WTC11 (cell line): ENCODE data around the gene TRAPPC4. TPM values are rescaled to one million over a fixed set of nuclear protein-coding genes. Genes with fewer than 3 reads are reported as not detected.
A peak's percentile ranks its signal among the peaks of the same experiment; 100 is the strongest.

Experiments used
- CREM ChIP-seq: sonication (generic); formaldehyde crosslinking; IDR thresholded peaks from 2 replicates; pipeline ENCODE4 v1.8.1; 2022; ENCODE audit warnings: mild to moderate bottlenecking, missing genetic modification reagents, moderate library complexity
- E2F1 ChIP-seq: sonication (generic); formaldehyde crosslinking; IDR thresholded peaks from 2 replicates; pipeline ENCODE4 v1.8.0; 2022; ENCODE audit warnings: mild to moderate bottlenecking, missing genetic modification reagents
- ETV6 ChIP-seq: sonication (generic); formaldehyde crosslinking; IDR thresholded peaks from 2 replicates; pipeline ENCODE4 v1.8.1; 2022; ENCODE audit warnings: mild to moderate bottlenecking, missing genetic modification reagents
- FOXJ3 ChIP-seq: sonication (generic); formaldehyde crosslinking; IDR thresholded peaks from 2 replicates; pipeline ENCODE4 v1.9.0; 2021; ENCODE audit warnings: missing genetic modification reagents, mild to moderate bottlenecking, borderline replicate concordance
- FOXK1 ChIP-seq: sonication (generic); formaldehyde crosslinking; IDR thresholded peaks from 2 replicates; pipeline ENCODE4 v1.8.0; 2022; ENCODE audit warnings: mild to moderate bottlenecking, moderate library complexity, missing genetic modification reagents
- FOXP1 ChIP-seq: sonication (generic); formaldehyde crosslinking; IDR thresholded peaks from 2 replicates; pipeline ENCODE4 v1.8.0; 2022; ENCODE audit warnings: missing genetic modification reagents, mild to moderate bottlenecking, moderate library complexity, borderline replicate concordance
- JUN ChIP-seq: sonication (generic); formaldehyde crosslinking; IDR thresholded peaks from 2 replicates; pipeline ENCODE4 v1.8.0; 2023; ENCODE audit warnings: mild to moderate bottlenecking, missing genetic modification reagents
- OVOL2 ChIP-seq: fragments of 250-450 bp; sonication (Bioruptor Pico); IDR thresholded peaks from 2 replicates; pipeline ENCODE4 v1.9.0; 2021; ENCODE audit warnings: mild to moderate bottlenecking, borderline replicate concordance
- RELA ChIP-seq: sonication (generic); formaldehyde crosslinking; IDR thresholded peaks from 2 replicates; pipeline ENCODE4 v1.8.1; 2022; ENCODE audit warnings: missing genetic modification reagents, mild to moderate bottlenecking, borderline replicate concordance
- SP1 ChIP-seq: sonication (generic); formaldehyde crosslinking; conservative IDR thresholded peaks from 2 replicates; pipeline ENCODE4 v1.8.1; 2022; ENCODE audit warnings: missing genetic modification reagents
- TP53 ChIP-seq: sonication (generic); formaldehyde crosslinking; IDR thresholded peaks from 2 replicates; pipeline ENCODE4 v1.8.1; 2023; ENCODE audit warnings: mild to moderate bottlenecking, missing genetic modification reagents
- ZMAT4 ChIP-seq: fragments of 250-450 bp; sonication (Bioruptor Pico); IDR thresholded peaks from 2 replicates; pipeline ENCODE4 v1.9.0; 2021; ENCODE audit warnings: mild to moderate bottlenecking
- ZNF219 ChIP-seq: sonication (generic); formaldehyde crosslinking; IDR thresholded peaks from 2 replicates; pipeline ENCODE4 v1.8.0; 2023; ENCODE audit warnings: missing genetic modification reagents, mild to moderate bottlenecking, borderline replicate concordance
- total RNA-seq: library from RNA; stranded (reverse); gene quantifications from 3 replicates; pipeline ENCODE4 v1.2.3, GENCODE V29; 2021
- TF ChIP-seq, protein P1 (sequence below): fragments of 250-450 bp; sonication (Bioruptor Pico); IDR thresholded peaks from 2 replicates; pipeline ENCODE4 v2.1.2; 2022; ENCODE audit warnings: mild to moderate bottlenecking, moderate library complexity
- TF ChIP-seq, protein P2 (sequence below): fragments of 250-450 bp; sonication (Bioruptor Pico); IDR thresholded peaks from 2 replicates; pipeline ENCODE4 v1.8.0; 2021; ENCODE audit warnings: mild to moderate bottlenecking
- TF ChIP-seq, protein P3 (sequence below): sonication (generic); formaldehyde crosslinking; IDR thresholded peaks from 2 replicates; pipeline ENCODE4 v1.8.1; 2023; ENCODE audit warnings: mild to moderate bottlenecking, missing genetic modification reagents, borderline replicate concordance
- TF ChIP-seq, protein P4 (sequence below): fragments of 250-450 bp; sonication (Bioruptor Pico); IDR thresholded peaks from 2 replicates; pipeline ENCODE4 v1.9.0; 2021; ENCODE audit warnings: moderate library complexity, mild to moderate bottlenecking, inconsistent platforms, borderline replicate concordance
- TF ChIP-seq, protein P5 (sequence below): sonication (generic); formaldehyde crosslinking; IDR thresholded peaks from 2 replicates; pipeline ENCODE4 v1.8.1; 2022; ENCODE audit warnings: mild to moderate bottlenecking, moderate library complexity, missing genetic modification reagents
- TF ChIP-seq, protein P6 (sequence below): sonication (generic); formaldehyde crosslinking; IDR thresholded peaks from 2 replicates; pipeline ENCODE4 v1.8.0; 2022; ENCODE audit warnings: mild to moderate bottlenecking, missing genetic modification reagents
- TF ChIP-seq, protein P7 (sequence below): sonication (generic); formaldehyde crosslinking; IDR thresholded peaks from 2 replicates; pipeline ENCODE4 v1.8.0; 2023; ENCODE audit warnings: missing genetic modification reagents, mild to moderate bottlenecking, borderline replicate concordance

TRAPPC4 gene
- total RNA-seq, 1 experiment from 2014 or later = 75.7 TPM

DNA sequence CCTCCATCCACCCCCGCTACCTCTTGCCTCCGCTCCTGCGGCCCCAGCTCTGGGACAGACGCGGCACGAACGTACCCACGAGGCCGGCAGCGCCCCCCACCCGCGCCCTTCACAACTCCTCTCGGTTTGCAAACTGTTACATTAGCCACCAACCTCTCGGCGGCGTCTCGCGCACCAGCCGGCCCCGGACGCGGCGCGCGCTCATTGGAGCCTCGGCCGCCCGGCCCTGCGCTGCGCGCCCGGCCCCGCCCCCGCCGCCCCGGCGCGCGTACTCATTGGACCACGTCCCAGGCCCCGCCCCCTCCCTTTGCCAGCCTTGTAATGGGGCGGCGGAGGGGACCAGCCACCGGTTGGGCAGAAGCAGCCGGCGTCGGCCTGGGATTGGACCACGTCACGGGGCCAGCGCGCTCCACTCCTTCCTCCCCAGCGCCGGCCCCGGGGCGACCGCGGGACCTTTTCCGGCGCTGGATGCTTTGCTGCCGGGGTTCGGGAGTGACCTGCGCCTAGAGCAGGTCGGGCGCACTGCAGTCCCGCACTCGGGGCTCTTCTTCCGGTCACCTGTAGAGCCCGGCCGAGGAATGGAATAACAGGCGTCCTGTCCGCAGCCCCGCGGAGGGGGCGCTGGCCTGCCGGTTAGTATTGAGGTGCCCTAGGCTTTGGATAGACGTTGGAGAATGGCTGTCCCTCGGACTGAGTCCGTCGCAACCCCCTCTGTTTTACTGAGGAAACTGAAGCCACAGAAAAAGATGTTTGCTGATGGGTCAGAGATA is 38.6 kb downstream of the TRAPPC4 start, which contains the start of gene HYOU1 (continued):
- TF ChIP-seq, protein P1, sequence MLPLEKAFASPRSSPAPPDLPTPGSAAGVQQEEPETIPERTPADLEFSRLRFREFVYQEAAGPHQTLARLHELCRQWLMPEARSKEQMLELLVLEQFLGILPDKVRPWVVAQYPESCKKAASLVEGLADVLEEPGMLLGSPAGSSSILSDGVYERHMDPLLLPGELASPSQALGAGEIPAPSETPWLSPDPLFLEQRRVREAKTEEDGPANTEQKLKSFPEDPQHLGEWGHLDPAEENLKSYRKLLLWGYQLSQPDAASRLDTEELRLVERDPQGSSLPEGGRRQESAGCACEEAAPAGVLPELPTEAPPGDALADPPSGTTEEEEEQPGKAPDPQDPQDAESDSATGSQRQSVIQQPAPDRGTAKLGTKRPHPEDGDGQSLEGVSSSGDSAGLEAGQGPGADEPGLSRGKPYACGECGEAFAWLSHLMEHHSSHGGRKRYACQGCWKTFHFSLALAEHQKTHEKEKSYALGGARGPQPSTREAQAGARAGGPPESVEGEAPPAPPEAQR (CRISPR knock-in tag) = no peak
- no peak for TF ChIP-seq E2F1
- TF ChIP-seq ZNF219 (CRISPR knock-in tag) = no peak
- TF ChIP-seq OVOL2 (CRISPR knock-in tag) = no peak
- TF ChIP-seq ZMAT4 (CRISPR knock-in tag) = peak; percentile 28; the same call in 1 of the 2 replicates
- TF ChIP-seq ETV6 = peak; percentile 41; the same call in 1 of the 2 replicates
- 0 out of 2 replicates have a peak, but pooled peaks have one; percentile 35 for TF ChIP-seq CREM (CRISPR knock-in tag)
- peak; percentile 25; the same call in 1 of the 2 replicates for TF ChIP-seq TP53 (CRISPR knock-in tag)
- TF ChIP-seq, protein P2, sequence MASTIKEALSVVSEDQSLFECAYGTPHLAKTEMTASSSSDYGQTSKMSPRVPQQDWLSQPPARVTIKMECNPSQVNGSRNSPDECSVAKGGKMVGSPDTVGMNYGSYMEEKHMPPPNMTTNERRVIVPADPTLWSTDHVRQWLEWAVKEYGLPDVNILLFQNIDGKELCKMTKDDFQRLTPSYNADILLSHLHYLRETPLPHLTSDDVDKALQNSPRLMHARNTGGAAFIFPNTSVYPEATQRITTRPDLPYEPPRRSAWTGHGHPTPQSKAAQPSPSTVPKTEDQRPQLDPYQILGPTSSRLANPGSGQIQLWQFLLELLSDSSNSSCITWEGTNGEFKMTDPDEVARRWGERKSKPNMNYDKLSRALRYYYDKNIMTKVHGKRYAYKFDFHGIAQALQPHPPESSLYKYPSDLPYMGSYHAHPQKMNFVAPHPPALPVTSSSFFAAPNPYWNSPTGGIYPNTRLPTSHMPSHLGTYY (CRISPR knock-in tag) = no peak
- TF ChIP-seq, protein P3, sequence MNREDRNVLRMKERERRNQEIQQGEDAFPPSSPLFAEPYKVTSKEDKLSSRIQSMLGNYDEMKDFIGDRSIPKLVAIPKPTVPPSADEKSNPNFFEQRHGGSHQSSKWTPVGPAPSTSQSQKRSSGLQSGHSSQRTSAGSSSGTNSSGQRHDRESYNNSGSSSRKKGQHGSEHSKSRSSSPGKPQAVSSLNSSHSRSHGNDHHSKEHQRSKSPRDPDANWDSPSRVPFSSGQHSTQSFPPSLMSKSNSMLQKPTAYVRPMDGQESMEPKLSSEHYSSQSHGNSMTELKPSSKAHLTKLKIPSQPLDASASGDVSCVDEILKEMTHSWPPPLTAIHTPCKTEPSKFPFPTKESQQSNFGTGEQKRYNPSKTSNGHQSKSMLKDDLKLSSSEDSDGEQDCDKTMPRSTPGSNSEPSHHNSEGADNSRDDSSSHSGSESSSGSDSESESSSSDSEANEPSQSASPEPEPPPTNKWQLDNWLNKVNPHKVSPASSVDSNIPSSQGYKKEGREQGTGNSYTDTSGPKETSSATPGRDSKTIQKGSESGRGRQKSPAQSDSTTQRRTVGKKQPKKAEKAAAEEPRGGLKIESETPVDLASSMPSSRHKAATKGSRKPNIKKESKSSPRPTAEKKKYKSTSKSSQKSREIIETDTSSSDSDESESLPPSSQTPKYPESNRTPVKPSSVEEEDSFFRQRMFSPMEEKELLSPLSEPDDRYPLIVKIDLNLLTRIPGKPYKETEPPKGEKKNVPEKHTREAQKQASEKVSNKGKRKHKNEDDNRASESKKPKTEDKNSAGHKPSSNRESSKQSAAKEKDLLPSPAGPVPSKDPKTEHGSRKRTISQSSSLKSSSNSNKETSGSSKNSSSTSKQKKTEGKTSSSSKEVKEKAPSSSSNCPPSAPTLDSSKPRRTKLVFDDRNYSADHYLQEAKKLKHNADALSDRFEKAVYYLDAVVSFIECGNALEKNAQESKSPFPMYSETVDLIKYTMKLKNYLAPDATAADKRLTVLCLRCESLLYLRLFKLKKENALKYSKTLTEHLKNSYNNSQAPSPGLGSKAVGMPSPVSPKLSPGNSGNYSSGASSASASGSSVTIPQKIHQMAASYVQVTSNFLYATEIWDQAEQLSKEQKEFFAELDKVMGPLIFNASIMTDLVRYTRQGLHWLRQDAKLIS (CRISPR knock-in tag) = no peak
- no peak for TF ChIP-seq FOXJ3
- TF ChIP-seq FOXK1 (CRISPR knock-in tag) = peak; percentile 26; the same call in 1 of the 2 replicates
- TF ChIP-seq, protein P4, sequence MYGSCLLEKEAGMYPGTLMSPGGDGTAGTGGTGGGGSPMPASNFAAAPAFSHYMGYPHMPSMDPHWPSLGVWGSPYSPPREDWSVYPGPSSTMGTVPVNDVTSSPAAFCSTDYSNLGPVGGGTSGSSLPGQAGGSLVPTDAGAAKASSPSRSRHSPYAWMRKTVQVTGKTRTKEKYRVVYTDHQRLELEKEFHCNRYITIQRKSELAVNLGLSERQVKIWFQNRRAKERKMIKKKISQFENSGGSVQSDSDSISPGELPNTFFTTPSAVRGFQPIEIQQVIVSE (CRISPR knock-in tag) = no peak
- peak; percentile 88 for TF ChIP-seq SP1
- TF ChIP-seq, protein P5, sequence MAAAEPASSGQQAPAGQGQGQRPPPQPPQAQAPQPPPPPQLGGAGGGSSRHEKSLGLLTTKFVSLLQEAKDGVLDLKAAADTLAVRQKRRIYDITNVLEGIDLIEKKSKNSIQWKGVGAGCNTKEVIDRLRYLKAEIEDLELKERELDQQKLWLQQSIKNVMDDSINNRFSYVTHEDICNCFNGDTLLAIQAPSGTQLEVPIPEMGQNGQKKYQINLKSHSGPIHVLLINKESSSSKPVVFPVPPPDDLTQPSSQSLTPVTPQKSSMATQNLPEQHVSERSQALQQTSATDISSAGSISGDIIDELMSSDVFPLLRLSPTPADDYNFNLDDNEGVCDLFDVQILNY = 0 out of 2 replicates have a peak, but pooled peaks have one; percentile 24
- TF ChIP-seq, protein P6, sequence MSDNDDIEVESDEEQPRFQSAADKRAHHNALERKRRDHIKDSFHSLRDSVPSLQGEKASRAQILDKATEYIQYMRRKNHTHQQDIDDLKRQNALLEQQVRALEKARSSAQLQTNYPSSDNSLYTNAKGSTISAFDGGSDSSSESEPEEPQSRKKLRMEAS (CRISPR knock-in tag) = 0 out of 2 replicates have a peak, but pooled peaks have one; percentile 31
- peak; percentile 8; the same call in 1 of the 2 replicates for TF ChIP-seq FOXP1
- no peak for TF ChIP-seq RELA
- TF ChIP-seq, protein P7, sequence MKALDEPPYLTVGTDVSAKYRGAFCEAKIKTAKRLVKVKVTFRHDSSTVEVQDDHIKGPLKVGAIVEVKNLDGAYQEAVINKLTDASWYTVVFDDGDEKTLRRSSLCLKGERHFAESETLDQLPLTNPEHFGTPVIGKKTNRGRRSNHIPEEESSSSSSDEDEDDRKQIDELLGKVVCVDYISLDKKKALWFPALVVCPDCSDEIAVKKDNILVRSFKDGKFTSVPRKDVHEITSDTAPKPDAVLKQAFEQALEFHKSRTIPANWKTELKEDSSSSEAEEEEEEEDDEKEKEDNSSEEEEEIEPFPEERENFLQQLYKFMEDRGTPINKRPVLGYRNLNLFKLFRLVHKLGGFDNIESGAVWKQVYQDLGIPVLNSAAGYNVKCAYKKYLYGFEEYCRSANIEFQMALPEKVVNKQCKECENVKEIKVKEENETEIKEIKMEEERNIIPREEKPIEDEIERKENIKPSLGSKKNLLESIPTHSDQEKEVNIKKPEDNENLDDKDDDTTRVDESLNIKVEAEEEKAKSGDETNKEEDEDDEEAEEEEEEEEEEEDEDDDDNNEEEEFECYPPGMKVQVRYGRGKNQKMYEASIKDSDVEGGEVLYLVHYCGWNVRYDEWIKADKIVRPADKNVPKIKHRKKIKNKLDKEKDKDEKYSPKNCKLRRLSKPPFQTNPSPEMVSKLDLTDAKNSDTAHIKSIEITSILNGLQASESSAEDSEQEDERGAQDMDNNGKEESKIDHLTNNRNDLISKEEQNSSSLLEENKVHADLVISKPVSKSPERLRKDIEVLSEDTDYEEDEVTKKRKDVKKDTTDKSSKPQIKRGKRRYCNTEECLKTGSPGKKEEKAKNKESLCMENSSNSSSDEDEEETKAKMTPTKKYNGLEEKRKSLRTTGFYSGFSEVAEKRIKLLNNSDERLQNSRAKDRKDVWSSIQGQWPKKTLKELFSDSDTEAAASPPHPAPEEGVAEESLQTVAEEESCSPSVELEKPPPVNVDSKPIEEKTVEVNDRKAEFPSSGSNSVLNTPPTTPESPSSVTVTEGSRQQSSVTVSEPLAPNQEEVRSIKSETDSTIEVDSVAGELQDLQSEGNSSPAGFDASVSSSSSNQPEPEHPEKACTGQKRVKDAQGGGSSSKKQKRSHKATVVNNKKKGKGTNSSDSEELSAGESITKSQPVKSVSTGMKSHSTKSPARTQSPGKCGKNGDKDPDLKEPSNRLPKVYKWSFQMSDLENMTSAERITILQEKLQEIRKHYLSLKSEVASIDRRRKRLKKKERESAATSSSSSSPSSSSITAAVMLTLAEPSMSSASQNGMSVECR = no peak; the same call in 1 of the 2 replicates
- 0 out of 2 replicates have a peak, but pooled peaks have one; percentile 11 for TF ChIP-seq JUN (CRISPR knock-in tag)
